ENCODE measurements around the gene ACTL7B.

DNA sequence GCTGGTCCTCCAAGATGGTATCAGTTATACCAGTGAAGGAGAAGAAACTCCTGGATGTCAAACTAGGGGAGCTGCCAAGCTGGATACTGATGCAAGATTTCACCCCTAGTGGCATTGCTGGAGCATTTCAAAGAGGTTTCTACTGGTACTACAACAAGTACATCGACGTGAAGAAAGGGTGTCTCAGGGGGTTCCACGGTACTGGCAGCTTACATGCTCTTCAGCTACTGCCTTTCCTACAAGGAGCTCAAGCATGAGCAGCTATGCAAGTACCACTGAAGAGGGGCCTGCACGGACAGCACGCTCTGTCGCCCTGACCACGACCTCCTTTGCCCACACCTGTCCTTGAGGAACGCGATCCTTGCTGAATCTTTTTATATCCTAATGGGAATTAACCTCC lies 19.5 kb downstream of the ACTL7B start:
- TF ChIP-seq, protein P1, sequence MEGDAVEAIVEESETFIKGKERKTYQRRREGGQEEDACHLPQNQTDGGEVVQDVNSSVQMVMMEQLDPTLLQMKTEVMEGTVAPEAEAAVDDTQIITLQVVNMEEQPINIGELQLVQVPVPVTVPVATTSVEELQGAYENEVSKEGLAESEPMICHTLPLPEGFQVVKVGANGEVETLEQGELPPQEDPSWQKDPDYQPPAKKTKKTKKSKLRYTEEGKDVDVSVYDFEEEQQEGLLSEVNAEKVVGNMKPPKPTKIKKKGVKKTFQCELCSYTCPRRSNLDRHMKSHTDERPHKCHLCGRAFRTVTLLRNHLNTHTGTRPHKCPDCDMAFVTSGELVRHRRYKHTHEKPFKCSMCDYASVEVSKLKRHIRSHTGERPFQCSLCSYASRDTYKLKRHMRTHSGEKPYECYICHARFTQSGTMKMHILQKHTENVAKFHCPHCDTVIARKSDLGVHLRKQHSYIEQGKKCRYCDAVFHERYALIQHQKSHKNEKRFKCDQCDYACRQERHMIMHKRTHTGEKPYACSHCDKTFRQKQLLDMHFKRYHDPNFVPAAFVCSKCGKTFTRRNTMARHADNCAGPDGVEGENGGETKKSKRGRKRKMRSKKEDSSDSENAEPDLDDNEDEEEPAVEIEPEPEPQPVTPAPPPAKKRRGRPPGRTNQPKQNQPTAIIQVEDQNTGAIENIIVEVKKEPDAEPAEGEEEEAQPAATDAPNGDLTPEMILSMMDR (IDR thresholded peaks at IDR 0.05), result no peak
- no peak for TF ChIP-seq POLR2A (IDR thresholded peaks at IDR 0.05)

Data from testis (tissue), 2 donors.